ENCODE measurements around the gene TBC1D7.

DNA sequence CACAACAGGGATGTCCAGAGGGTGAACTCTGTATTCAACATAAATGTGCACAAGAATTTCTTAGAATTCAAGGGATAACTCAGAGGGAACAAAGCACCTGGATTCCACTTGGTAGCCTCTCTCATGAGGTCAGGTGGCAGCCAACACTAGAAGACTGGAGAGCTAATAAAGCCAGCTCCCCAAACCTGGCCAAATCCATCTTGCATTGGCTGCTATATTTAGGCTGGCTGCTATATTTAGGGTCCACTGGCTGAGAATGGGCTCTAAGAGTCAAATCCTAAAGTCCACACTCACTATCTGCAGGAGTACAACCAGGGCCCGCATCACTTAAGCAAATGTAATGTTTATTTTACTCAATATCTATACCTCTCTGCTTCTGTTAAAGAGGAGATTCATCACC lies 20.0 kb downstream of the TBC1D7 start:
- no peak for TF ChIP-seq CTCF (IDR thresholded peaks at IDR 0.05; ENCODE audit: low read depth, low read length, poor library complexity, severe bottlenecking)
- no peak for TF ChIP-seq EZH2phosphoT487 (IDR thresholded peaks at IDR 0.05; ENCODE audit: borderline replicate concordance, low read length)

Measured in DOHH2 (cell line).